ENCODE measurements around the gene PLXNA4.

DNA sequence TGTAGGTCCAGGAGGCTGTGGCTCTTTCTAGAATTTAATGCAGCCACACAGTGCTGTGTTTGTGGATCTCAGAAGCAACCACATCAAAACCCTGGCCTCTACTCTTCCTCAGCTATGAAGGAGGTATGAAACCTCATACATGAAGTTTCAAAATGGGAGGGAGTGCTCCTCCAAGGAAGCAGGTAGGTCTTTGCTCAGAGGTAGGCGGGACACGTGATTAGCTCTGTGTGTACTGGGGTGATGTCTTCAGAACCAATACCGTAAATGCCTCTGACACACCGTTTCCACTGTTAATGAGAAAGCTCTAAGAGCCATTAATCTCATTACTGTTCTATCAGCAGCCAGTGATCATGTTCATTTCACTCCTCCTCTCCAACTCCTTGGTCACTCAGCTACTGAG is 126.1 kb downstream of the PLXNA4 start:
- no peak for TF ChIP-seq EZH2phosphoT487 (IDR thresholded peaks at IDR 0.05; ENCODE audit: insufficient read depth, low read depth)
- TF ChIP-seq EZH2 (IDR thresholded peaks at IDR 0.05; ENCODE audit: insufficient read depth, poor library complexity, severe bottlenecking), result no peak

Measured in GM23248 (cell line).